GM10266 (cell line): ENCODE measurements around the gene CBY3.
"Not testable (repeated sequence)": the region's sequence is repeated elsewhere in the genome, so short reads cannot be mapped to it uniquely, and the experiment has no call there.

Source experiments
- DNase-seq: peaks from one replicate; pipeline ENCODE4 v3.0.0; 2012; ENCODE audit errors: extremely low spot score
- TF ChIP-seq, protein P1 (sequence below): IDR thresholded peaks from 2 replicates; pipeline ENCODE4 v1.5.1; 2012; ENCODE audit warnings: mild to moderate bottlenecking, low read depth; ENCODE audit not compliant: control insufficient read depth, insufficient read depth; ENCODE audit errors: missing control alignments

The CBY3 gene

DNA sequence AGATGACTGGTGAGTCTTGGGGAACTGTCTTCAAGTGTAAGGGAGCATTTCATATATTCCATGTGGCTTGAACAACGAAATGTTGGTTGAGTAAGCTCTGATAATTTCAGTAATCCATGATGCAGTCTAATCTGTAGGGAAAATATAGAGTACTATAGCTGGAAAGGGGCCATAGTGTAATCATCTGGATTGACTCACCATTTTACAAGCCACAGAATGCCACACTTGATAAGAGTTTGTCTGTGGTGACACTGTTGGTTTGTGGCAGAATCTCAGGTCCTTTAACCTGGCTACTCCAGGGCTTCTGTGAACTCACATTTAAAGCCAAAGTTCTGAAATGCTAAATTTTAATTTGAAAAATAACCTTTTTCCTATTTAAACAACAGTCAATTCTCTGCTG lies 35.5 kb upstream of the CBY3 start:
- TF ChIP-seq, protein P1, sequence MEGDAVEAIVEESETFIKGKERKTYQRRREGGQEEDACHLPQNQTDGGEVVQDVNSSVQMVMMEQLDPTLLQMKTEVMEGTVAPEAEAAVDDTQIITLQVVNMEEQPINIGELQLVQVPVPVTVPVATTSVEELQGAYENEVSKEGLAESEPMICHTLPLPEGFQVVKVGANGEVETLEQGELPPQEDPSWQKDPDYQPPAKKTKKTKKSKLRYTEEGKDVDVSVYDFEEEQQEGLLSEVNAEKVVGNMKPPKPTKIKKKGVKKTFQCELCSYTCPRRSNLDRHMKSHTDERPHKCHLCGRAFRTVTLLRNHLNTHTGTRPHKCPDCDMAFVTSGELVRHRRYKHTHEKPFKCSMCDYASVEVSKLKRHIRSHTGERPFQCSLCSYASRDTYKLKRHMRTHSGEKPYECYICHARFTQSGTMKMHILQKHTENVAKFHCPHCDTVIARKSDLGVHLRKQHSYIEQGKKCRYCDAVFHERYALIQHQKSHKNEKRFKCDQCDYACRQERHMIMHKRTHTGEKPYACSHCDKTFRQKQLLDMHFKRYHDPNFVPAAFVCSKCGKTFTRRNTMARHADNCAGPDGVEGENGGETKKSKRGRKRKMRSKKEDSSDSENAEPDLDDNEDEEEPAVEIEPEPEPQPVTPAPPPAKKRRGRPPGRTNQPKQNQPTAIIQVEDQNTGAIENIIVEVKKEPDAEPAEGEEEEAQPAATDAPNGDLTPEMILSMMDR = no peak
- no peak for DNase-seq

DNA sequence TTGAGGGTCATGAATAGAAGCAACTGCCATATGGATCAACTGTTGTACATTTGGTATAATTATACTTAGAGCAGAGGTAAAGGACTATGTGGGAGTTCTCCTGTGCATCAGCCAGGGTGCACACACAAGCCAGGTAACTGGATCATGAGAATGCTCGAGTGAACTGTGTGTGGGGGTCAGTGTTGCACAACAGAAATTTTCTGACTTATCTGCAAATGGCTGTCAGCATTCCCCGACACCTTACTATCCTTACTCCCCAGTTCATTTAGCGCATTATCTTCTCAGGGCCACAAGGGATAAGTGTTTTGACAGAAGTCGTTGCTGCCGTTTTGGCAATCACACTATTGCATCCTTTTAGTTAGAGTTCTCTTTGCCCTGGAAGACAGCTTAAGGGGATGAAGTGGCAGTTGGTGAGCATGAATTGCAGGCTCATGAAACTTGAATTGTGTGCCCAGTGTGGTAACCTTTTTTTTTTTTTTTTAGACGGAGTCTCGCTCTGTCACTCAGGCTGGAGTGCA lies 19.6 kb upstream of the CBY3 start:
- DNase-seq = no peak

DNA sequence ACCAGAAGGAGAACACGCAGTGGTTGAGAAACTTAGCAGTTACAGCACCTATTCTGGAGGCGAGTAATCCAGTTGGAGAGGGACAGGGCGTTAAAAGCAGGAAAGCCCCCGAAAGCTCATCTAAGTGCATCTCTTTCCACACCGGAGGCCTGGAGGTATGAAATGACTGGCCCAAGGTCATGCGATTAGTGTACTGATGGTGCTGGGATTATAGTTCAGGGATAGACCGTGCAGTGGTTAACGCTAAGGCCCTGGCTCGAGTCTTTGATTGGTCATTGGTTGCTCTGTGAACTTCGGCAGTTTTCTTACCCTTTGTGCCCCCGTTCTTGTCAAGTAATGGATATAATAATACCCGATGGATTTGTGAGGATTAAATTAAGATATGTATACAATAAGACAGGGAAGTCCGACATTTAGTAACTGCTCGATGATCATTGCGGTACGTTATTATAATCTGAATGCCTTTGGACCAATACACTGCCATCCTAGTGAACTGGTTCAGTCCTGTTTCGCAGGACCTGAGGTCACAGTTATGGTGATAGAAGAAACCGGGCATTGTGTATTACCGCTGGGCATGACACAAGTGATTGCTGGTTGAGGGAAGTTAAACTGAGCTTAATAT lies 18.9 kb upstream of the CBY3 start:
- TF ChIP-seq, protein P1 = no peak
- DNase-seq = peak; percentile 49

More for the DNA sequence above, 19.6 kb upstream of the CBY3 start:
- TF ChIP-seq, protein P1 = no peak

DNA sequence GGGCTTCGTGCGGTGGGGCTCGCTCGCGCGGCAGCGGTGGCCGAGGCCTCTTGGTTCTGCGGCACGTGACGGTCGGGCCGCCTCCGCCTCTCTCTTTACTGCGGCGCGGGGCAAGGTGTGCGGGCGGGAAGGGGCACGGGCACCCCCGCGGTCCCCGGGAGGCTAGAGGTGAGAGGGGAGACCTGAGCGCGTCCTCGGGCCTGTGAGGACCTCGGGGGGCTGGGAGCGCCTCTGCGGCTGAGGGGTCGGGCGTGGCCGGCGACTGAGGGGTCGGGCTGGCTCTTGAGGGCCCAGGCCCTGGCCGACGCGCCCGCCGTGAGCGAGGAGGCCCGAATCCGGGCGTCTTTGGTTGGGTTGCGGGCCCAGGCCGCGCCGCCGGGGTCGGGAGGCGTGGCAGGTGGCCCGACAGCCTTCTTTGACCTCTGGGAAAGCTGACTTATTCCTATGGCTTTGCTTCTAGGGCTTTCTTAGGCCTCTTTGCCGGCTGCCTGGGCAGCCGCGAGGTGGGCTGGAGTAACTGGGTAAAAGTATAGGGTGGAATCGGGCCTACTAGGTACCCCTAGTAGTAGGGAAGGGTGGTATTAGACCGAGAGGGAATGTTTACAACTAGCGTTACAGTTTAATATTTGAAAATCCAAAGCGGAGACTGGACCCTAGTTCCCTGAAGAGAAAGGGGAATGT lies 18.2 kb upstream of the CBY3 start, which contains the start of gene CANX:
Gene CANX (plus strand): TSS at position 33 of the 681 bp plus-strand sequence. CDS start 6,715 bp downstream, outside the sequence.
- TF ChIP-seq, protein P1 = no peak
- no peak for DNase-seq

DNA sequence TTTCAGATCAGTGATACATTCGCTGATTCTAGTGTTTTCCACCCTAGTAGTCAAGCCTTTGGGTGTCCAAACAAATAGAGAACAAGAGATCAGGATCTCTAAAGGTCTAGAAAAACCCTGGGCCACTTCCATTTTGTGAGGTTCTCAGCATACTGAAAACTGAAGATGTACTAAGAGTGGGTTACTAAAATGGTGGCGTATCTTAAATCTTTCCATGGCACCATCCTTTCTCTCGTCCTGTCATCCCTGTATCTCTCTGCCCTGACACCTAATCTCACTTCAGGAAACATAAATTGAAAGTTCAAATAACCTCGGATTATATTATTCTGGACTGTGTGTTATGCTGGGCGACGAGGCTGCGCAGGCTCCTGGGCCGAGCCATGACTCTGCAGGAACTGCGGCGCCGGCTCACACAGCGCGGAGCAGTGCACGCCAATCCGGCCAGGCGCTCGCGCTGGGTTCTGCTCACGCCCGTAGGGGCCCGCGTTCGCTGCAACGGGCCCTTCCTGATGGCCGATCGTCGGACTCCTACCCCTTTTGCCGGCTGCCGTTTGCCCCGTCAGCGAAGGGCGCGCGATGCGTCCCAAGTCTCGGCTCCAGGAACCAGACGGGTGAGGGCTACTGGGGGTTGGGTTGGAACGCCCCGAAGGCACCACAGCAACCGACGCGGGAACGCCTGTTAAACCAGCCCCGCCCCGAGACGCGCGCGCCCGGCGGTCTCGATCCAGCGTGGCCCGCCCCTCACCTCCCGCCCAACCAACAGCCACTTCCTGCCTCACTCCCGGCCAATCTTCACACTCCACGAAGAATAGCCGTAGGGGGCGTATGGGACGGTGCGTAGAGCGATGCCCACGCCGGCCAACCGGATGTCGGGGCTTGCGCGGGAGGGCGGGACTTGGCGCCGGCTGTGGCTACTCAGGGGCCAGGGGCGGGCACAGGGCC lies 17.4 kb upstream of the CBY3 start:
- TF ChIP-seq, protein P1 = no peak
- peak; percentile 99 for DNase-seq

DNA sequence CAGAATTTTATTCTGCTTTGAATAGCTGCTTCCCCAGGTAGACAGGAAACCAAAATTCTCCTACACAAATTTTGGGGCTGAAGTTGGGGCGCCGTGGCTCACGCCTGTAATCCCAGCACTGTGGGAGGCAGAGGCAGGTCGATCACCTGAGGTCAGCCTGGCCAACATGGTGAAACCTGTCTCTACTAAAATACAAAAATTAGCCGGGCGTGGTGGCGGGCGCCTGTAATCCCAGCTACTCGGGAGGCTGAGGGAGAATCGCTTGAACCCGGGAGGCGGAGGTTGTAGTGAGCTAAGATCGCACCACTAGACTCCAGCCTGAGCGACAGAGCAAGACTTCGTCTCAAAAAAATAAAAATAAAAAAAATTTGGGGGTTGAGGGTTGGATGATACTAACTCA lies 16.7 kb upstream of the CBY3 start:
- DNase-seq = not testable (repeated sequence)

DNA sequence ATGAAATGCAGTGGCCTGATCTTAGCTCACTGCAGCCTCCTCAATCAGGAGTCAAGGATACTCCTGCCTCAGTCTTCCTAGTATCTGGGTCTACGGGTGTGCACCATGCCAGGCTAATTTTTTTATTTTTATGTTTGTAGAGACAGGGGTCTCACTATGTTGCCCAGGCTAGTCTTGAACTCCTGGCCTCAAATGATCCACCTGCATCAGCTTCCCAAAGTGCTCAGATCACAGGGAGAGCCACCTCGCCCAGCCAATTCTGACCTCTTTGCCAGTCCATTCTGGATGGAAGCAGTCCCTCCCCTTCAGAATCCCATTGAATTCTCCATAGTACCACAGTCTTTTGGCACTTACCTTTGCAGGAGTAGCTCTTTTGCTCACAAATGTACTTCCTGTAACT lies 16.3 kb upstream of the CBY3 start:
- no peak for DNase-seq
- TF ChIP-seq, protein P1 = no peak
